Suprapubic skin (tissue), 4 donors: ENCODE data around the gene ZNF385D. TPM values are rescaled to one million over a fixed set of nuclear protein-coding genes. Genes with fewer than 3 reads are reported as not detected.

Source experiments
- DNase-seq, 2 donors: peaks; one replicate each; pipeline ENCODE4 v3.0.0-alpha.2; 2019; ENCODE audit warnings: low spot score in 2 of 2
- H3K27ac ChIP-seq: fragments of 200-600 bp; sonication (generic); one replicate; pipeline ENCODE4 v1.5.1; 2019
- H3K27me3 ChIP-seq: fragments of 200-600 bp; sonication (generic); one replicate; pipeline ENCODE4 v1.5.1; 2019
- H3K36me3 ChIP-seq: fragments of 200-600 bp; sonication (generic); one replicate; pipeline ENCODE4 v1.5.1; 2019
- H3K4me1 ChIP-seq: fragments of 200-600 bp; sonication (generic); one replicate; pipeline ENCODE4 v1.5.1; 2019
- H3K4me3 ChIP-seq: fragments of 200-600 bp; sonication (generic); one replicate; pipeline ENCODE4 v1.5.1; 2019; ENCODE audit warnings: mild to moderate bottlenecking
- H3K9me3 ChIP-seq: fragments of 200-600 bp; sonication (generic); one replicate; pipeline ENCODE4 v1.5.1; 2019
- EP300 ChIP-seq: sonication (generic); formaldehyde crosslinking; IDR thresholded peaks from one replicate; pipeline ENCODE4 v1.6.1; 2017; ENCODE audit warnings: antibody characterized with exemption
- POLR2A ChIP-seq, 2 donors: fragments of 450-650 bp; IDR thresholded peaks; one replicate each; pipeline ENCODE4 v1.6.1; 2017; ENCODE audit warnings: antibody characterized with exemption in 2 of 2, mild to moderate bottlenecking in 2 of 2, moderate library complexity in 2 of 2
- POLR2AphosphoS5 ChIP-seq, 3 donors: sonication (generic); formaldehyde crosslinking; IDR thresholded peaks; one replicate each; pipeline ENCODE4 v1.6.1; 2017; ENCODE audit warnings: antibody characterized with exemption in 3 of 3
- WGBS: methylation state at CpG from one replicate; pipeline ENCODE4 v1.1.5; 2018; 5-methylcytosine and 5-hydroxymethylcytosine counted together
- total RNA-seq, 4 donors: library from RNA; depleted of rRNA; stranded (reverse); fragments of >200 nt; gene quantifications; one replicate each; pipeline ENCODE4 v1.1.0, GENCODE V29; 2016
- TF ChIP-seq, protein P1 (sequence below), 2 donors: fragments of 200-600 bp in 1 of 2; fragments of 450-650 bp in 1 of 2; sonication (generic) in 1 of 2; IDR thresholded peaks; one replicate each; pipeline ENCODE4 v1.5.1; 2016 to 2019; ENCODE audit warnings: antibody characterized with exemption in 2 of 2, mild to moderate bottlenecking in 1 of 2, moderate library complexity in 1 of 2

The ZNF385D gene
- total RNA-seq, 4 donors from 2014 or later = 0.86 to 3.7 (median 1.6) TPM

GRCh38 chr3:21377071-21377769 lies 373.8 kb downstream of the ZNF385D start:
- Histone ChIP-seq H3K36me3 (no peaks in the 10 kb centered on the region), H3K4me1 (no peaks in the 10 kb centered on the region), H3K9me3 (no peaks in the 10 kb centered on the region), H3K4me3 (no peak overlapping the region), H3K27ac (no peak overlapping the region), H3K27me3 (no peaks in the 10 kb centered on the region)
- DNase-seq = no peak
- TF ChIP-seq POLR2A (IDR thresholded peaks at IDR 0.05) (no peak), EP300 (no peak), POLR2AphosphoS5 (IDR thresholded peaks at IDR 0.05) (no peak)
- TF ChIP-seq, protein P1, sequence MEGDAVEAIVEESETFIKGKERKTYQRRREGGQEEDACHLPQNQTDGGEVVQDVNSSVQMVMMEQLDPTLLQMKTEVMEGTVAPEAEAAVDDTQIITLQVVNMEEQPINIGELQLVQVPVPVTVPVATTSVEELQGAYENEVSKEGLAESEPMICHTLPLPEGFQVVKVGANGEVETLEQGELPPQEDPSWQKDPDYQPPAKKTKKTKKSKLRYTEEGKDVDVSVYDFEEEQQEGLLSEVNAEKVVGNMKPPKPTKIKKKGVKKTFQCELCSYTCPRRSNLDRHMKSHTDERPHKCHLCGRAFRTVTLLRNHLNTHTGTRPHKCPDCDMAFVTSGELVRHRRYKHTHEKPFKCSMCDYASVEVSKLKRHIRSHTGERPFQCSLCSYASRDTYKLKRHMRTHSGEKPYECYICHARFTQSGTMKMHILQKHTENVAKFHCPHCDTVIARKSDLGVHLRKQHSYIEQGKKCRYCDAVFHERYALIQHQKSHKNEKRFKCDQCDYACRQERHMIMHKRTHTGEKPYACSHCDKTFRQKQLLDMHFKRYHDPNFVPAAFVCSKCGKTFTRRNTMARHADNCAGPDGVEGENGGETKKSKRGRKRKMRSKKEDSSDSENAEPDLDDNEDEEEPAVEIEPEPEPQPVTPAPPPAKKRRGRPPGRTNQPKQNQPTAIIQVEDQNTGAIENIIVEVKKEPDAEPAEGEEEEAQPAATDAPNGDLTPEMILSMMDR (IDR thresholded peaks at IDR 0.05) = no peak

DNA sequence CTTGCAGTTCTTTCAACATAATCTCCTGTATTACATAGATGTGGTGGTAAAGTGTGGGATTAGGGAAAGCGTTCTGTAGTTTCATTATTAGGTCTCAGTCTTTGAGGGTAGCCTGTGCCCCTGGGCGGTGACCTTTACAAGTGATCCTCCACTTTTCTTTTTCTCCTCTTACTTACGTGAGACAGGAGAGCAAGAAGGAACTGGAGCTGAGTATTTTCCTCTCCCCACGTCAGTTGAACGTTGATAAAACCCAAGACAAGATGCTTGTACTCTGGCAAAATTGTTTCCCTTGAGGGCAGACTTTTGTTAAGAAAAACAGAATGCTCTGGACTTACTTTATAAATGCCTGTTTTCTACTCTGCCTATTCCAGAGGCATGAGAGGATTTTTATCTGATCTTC lies 378.7 kb downstream of the ZNF385D start:
- Histone ChIP-seq H3K36me3 (no peaks in the 10 kb centered on the region), H3K4me3 (no peak overlapping the region), H3K9me3 (no peaks in the 10 kb centered on the region), H3K4me1 (no peaks in the 10 kb centered on the region), H3K27me3 (no peaks in the 10 kb centered on the region), H3K27ac (no peak overlapping the region)
- TF ChIP-seq EP300 = no peak
- TF ChIP-seq POLR2AphosphoS5 (IDR thresholded peaks at IDR 0.05) = no peak
- no peak for TF ChIP-seq POLR2A (IDR thresholded peaks at IDR 0.05)
- TF ChIP-seq, protein P1 (IDR thresholded peaks at IDR 0.05) = no peak
- 46% methylated on average over 5 of the region's 5 CpGs for WGBS
- DNase-seq = no peak
